Fibroblast of skin of left biceps (primary cell): ENCODE data around the gene PSMD10.

Experiments used
- DNase-seq, 2 experiments: peaks; one replicate each; pipeline ENCODE4 v3.0.0-alpha.2; 2013; ENCODE audit warnings: low read depth in 2 of 2

Gene PSMD10

DNA sequence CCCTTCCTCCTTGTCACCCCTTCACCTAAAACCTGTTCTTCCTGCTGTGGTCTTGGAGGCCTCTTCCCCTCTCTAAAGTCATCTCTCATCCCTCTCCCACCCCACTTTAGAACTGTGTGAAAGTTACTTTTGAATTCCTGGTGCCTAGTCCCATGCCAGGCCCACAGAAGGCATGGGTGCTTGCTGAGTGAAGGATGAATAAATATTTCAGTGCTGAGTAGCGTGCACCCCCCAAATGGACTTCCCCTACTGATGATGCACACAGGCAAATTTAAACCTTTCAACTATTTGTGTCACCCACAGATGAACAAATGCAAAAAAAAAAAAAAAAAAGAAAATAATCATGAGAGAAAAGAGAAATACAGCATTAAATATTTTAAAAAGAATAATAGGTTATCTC, 19.8 kb downstream of the PSMD10 start:
- no peak for DNase-seq

DNA sequence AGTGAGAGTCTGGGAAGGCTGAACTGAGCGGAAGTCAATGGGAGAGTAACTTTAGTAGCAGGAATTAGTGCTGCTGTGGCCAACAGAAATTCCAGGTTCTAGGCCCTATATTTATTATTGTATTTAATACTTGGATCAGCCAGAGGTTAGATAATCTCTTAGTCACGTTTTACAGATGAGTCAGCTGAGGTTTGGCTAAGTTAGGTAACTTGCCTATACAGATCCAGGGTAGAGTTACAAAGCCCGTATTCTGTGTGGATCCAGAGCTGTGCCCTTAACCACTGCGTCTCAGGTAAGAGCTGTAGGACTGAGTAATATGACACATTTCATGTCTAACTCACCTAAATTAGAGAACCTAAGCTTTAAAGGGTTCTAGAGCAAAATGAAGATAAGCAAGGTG, 20.5 kb downstream of the PSMD10 start:
- no peak for DNase-seq

DNA sequence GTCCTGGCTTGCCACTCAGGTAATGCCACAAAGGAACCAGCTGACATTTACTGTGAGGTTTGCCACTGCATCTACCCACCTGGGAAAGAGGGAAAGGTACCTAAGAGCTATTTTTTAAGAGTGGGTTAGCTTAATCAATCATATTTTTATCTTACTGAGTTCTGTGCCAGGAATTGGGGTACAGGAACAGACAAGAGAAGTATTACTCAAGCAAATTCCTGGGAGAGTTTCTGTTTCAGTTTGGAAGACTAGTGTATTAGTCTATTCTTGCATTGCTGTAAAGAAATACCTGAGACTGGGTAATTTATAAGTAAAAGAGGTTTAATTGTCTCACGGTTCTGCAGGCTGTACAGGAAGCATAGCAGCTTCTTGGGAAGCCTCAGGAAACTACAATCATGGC, 23.2 kb downstream of the PSMD10 start:
- no peak for DNase-seq

DNA sequence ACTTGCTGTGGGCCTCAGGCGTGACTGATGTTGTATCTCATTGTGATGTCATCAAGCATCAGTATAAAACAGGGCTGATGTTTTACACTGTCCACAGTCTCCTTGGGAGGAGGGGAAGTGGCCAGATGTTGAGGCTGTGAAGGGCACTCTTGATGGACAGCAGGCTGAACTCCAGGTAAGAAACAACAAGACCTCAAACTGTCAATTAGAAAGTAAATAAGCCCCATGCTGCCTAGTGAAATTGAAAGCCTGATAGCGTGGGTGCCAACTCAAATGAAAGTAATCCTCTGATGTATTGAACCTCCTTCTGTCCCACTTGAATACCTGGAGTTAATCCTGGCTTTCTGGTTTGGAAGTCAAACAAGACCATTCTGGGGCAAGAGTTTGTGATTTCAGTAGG, 26.7 kb downstream of the PSMD10 start:
- no peak for DNase-seq

DNA sequence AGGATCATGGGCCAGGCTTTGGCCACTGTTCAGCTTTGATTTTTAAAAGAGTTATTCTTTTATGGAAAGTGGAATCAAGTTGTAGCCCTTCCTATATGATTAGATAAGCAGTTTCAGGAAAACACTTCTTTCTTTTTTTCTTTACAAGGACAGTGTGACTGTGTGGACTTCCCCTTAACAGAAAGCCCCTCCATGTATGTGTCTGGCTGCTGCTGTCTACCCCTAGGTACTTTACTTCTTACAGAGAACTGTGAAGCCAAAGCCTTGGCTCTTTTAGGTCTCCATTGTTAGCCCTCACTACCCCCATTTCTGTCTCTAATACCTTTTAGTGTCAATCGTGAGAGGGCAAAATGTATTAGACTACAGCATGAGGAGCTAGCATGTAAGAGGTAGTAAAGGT, 27.3 kb downstream of the PSMD10 start:
- DNase-seq, result no peak

DNA sequence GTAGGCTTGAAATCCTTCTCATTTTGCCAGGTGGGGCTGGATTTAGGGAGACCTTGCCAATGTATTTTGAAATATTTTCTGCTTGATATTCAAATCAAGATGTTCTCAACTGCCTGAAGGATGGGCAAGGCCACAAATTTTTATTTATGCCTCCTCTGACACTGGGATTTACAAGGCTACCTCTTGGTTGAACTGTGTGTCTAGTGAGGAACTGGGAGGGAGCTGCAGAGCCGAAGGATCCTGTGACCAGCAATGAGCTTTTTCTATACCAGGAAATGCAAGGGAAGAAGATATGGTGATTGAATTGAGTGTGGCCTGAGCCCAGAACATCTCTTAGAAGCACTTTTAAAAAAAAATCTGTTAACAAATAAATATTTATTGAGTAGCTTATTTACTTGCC, 31.5 kb downstream of the PSMD10 start:
- no peak for DNase-seq

DNA sequence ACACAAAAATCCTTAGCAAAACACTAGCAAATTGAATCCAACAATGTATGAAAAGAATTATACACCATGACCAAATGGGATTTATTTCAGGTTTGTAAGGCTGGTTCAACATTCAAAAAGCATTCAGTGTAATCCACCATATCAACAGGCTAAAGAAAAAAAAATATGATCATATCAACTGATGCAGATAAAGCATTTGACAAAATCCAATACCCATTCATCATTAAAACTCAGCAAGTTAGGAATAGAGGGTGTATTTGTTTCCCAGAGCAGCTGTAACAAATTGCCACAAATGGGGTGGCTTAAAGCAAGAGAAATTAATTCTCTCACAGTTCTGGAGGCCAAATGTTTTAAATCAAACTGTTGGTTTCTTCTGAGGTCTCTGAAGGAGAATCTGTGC, 35.8 kb downstream of the PSMD10 start:
- DNase-seq, result no peak

DNA sequence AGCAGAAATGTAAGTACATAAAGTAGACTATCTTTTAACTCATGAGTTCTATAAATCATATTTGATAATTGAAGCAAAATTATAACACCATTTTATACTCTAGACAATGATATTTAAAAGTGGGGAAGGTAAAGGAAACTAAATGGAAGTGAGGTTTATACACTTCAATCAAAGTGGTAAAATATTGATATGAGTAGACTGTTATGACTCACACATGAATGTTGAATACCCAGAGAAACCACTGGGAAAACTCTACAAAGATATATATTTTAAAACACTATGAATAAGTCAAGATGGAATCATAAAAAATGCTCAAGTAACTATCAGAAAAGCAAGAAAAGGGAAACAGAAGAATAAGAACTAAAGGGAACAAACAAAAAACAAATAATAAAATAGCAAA, 38.1 kb downstream of the PSMD10 start:
- no peak for DNase-seq

DNA sequence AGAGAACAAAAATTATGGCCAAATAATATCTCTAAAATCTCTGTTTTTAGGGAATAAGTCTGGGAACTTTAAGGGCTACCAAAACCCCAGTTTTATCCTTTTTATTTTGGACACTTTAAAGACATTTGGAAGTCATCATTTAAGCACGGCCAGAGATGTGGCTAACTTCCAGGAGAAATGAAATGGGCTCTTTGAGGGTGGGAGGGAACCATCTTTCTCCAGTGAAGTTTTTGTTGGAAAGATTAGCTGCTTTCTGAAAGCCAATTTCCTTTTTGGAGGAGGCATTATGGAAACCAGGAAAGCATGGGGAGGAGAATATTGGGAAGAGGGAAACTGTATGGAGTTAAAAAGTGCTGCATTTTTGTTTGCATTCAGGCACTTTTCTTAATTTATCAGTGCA, 41.7 kb downstream of the PSMD10 start:
- no peak for DNase-seq

DNA sequence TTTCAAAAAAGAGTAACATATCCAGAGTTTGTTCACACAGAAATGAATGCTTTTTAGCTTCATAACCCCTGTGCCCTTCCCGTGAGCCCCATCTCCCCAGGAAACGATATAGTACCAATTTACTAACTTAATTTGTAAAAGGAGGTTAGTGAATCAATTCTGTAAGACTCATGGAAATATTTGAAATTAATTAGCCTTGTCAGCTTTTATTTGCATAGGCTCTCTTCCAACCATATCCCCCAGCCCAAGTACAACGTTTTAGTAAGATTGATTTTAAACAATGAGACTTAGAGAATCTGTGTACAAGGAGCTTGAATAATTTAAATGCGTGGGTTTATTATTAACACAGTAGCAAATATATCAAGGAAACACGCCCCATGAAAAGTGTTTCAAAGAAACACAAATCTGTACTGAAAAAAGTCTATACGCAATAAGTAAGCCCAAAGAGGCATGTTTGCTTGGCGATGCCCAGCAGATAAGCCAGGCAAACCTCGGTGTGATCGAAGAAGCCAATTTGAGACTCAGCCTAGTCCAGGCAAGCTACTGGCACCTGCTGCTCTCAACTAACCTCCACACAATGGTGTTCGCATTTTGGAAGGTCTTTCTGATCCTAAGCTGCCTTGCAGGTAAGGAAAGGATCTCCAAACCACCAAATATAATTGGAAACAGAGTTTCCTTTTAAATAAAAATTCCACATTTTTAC, 46.6 kb downstream of the PSMD10 start, which contains the start of gene VSIG1:
TSS of gene VSIG1 (plus strand) at position 512 of the 703 bp plus-strand sequence. CDS start at position 578, 66 bp downstream.
- no peak for DNase-seq

DNA sequence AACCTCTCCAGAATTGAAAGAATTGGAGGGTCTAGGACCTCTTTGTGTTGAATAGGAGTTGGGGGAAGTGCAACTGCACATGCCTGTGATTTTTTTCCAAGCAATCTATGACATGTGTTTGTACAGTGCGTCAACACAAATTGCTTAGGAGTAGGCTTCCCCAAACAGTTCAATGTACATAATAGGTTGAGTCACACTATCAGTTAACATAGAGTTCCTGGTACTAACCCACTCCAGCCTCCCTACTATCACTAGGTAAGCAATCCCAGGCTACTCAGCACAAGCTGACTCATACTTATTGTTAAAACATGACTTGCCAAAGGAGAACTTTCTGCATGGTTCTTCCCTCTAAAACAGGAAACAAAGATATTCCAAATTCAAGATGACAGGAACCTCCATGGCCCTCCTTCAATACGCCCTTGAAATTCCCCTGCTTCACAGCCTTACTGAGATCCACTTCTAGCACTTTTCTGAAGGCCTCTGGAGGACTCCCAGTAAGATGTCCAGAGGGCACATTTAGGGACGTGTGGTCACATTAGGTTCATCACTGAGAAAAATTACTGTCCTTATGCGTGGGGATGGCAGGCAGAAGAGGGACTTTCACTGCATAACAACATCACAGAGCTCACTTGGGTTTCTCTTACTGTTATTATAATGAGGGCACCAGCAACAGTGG, 54.9 kb downstream of the PSMD10 start:
- DNase-seq, result no peak

DNA sequence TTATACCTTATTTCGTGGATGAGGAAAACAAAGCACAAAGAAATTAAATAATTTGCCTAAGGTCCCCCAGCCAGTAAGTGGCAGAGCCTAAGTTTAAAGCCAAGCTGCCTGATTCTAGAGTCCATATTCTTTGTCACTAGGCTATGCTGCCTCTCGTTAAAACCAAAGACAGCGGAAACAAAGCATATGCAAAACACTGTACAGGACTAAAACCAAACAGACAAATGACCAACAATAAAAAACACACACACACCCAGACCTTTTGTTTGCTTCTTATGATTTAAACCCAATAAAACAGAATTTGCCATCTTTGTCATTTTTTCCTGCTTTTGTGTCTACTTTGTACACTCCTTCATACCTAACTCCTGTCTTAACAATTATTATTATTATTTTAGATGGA, 56.6 kb downstream of the PSMD10 start:
- no peak for DNase-seq
